HG02610 (cell line): ENCODE data around the gene IVL.

Experiments used
- ATAC-seq: cut with Tn5 transposase; IDR thresholded peaks from one replicate; pipeline ENCODE4 v1.9.1; 2021; ENCODE audit warnings: mild to moderate bottlenecking, moderate library complexity; ENCODE audit not compliant: unreplicated experiment

The IVL gene

DNA sequence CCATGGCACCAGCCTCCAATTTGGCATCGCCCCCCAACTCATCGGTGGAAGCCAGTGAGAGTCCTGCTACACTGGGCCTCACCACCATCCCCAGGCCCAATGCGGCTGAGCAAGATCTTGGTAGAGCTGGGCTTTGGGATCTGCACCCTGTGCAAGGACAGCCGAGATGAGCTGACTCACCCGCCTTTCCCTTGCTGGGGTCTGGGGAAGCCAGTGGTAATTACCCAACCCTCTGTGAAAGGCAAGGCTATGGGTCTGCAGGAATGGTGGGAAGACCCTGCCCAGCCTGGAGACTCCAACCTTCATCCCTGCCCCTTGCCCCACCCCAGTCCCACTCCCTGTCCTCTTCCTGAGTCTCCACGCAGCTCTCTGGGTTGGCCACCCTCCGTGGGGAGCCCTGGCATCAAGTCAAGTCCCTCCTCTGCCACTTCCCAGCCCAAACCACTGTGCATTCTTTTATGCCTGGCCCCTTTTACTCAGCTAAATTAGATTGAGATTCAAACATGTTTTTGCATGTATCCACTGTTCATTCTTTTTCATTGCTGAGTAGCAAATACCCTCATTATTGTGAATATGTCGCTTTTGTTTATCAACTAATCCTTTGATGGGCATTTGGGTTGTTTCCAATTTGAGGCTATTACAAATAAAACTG, 21.5 kb upstream of the IVL start:
- no peak for ATAC-seq

- no peak for ATAC-seq
Observed at GRCh38 chr1:152888126-152888525, 20.2 kb upstream of the IVL start.

DNA sequence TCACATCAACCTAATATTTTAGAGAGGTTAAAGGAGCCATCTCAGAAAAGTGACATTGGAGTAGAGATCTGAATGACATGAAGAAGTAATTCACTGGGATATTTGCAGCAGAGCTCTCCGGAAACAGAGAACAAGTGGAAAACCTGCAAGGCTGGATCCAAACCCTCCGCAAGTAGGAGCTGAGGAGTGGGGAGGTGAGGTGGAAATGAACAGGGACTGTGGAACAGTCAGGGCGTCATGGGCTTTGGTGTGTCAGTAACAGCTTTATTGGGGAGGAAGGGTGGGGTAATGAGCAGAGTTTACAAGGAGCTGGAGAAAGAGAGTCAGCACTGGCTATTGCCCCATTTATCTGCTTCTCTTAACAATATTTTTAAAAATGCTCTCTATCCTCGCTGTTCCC, 9.3 kb upstream of the IVL start:
- no peak for ATAC-seq

DNA sequence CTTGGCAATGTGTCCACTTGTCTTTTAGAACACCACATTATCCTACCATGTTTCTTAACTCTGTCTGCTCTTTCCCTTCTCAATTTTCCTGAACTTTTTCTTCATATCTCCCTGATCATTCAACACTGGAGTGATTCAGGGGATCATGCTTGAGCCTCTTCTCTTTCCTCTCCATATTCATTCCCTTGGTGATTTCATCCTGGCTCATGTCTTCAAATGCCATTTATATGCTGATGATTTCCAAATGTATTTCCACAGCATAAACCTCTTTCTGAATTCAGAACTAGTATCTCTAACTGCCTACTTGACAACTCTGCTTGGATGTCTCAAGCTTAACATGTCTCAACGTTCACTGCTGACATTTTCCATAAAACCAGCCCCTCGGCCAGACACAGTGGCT, 8.5 kb upstream of the IVL start:
- no peak for ATAC-seq

- no peak for ATAC-seq
Observed at GRCh38 chr1:152901631-152902030, 6.7 kb upstream of the IVL start.

DNA sequence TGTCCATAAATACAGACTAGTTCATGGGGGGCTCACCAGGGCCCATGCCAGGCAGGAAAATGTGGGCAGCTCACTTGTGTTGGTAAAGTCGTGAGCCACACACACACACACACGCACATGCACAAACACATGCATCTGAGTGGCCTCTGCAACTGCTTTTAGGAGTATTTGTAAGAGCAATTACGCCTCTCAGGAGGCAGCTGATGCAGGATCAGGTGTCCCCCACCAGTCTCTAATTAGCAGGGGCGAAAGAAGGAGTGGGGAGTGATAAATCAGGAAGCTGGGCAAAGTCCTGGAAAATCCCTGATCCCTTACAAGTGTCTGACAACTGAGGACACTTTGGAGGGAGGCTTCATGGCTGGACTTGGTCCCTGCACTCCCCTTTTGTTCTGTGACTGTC, 5.7 kb upstream of the IVL start:
- no peak for ATAC-seq

GRCh38 chr1:152904688-152905440, 3.5 kb upstream of the IVL start:
- ATAC-seq, result no peak

DNA sequence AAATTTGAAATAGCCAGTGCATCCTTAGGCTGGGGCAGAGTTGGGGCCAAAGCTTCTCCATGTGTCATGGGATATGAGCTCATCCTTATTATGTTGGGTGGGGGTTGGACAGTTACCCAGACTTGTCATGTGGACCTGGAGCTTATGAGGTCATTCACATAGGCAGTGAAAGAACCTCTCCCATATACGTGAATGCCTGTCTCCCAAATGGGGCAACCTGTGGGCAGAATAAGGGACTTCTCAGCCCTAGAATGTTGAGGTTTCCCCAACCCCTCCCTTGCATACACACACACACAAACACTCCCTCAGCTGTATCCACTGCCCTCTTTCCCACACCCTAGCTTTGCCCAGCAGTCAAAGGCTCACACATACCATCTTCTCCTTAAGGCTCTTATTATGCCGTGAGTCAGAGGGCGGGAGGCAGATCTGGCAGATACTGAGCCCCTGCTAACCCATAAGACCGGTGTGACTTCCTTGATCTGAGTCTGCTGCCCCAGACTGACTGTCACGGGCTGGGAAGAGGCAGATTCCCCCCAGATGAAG, 2.3 kb upstream of the IVL start:
- no peak for ATAC-seq

GRCh38 chr1:152909206-152909605, 860 bp downstream of the IVL start:
- ATAC-seq, result no peak

GRCh38 chr1:152912471-152912870, 4.1 kb downstream of the IVL start:
- ATAC-seq, result no peak

GRCh38 chr1:152912900-152913299, 4.6 kb downstream of the IVL start:
- ATAC-seq, result no peak

DNA sequence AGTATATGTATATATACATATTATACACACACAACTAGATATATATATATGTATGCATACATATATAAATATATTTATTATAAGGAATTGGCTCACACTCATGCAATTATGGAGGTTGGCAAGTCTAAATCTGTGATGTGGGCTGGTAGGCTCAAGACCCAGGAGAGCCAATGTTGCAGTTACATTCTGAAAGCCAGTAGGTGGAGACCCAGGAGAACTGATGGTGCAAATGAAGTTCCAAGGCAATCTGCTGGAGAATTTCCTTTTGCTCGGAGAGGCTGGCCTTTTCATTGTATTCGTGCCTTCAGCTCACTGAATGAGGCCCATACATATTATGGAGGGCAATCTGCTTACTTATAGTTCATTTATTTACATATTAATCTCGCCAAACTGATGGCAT, 9.4 kb downstream of the IVL start:
- ATAC-seq, result no peak

DNA sequence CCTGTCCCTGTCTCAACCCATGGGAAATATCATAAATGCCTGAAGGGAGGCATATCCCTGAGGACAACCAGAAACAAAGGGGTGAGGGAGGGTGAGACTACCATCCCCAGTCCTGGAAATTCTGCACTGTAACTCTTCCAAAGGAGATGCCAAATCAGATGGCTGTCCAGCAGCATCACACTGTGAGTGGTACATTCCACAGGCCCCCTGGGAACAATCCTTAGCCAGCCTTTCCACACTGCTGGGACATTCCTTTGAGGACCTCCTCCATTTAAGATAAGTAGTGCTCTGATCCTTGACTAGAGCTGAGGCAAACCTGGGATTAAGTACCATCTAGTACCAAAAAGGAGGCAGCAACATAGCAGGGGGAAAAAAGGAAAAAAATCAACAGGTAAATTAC, 10.7 kb downstream of the IVL start:
- ATAC-seq, result no peak

- ATAC-seq, result no peak
Observed at GRCh38 chr1:152924191-152924590, 15.8 kb downstream of the IVL start.

DNA sequence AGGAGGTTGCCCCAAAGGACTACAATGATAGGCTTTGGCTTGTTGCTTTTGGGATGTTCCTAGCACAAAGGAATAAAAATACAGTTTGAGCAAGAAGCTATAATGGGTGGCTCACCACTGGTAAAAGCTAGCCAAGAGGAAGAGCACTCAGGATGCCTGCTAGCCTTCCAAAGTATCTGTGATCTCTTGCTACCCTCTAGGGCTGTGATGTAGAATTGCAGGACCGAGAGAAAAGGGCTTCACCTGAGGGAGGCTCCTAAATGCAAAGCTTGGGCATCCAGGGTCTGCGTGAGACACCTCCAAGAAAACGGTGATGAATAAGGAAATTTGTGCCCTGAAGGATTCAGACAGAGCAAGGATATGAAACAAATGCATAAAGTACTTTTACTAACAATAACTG, 17.7 kb downstream of the IVL start:
- ATAC-seq, result peak; percentile 65

DNA sequence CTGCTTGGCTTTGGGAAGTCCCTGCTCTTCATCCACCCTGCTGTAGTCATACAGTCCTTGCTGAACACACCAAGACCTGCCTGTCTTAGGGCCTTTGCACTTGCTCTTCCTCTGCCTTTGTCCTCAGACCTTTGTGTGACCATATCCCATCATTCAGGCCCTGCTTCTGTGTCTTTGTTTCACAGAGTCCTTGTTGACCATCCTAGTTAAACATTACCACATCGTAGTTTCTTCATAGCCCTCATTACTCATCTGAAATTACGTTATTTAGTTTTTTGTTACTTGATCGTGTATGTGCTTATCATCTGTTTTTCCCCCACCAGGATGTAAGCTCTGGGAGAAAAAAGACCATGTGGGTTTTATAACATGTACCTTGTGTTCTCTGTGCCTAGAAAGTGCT, 20.3 kb downstream of the IVL start:
- ATAC-seq, result no peak

DNA sequence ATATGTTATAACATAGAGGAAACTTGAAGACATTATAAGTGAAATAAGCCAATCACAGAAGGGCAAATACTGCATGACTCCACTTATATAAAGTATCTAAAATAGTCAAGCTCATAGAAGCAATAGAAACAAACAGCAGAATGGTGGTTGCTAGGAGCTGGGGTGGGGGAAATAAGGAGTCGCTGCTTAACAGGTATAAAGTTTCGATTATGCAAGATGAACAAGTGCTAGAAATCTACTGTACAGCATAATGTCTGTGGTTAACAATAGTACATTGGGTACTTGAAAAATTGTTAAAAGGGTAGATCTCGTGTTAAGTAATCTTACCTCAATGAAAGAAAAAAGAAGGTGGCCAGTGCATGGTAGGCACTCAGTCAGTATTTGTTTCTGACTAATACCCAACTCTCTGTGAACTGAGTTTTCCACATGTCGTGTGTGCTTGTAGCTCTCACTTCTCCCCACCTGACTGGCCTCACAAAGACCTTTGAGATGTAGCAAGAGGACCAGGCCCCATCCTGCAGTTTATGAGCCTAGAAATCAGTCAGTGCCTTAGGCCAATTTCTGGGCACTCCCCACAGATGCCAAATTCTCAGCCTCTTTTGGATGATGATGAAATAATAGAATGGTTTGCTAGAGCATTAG, 23.9 kb downstream of the IVL start:
- no peak for ATAC-seq

- no peak for ATAC-seq
Observed at GRCh38 chr1:152933196-152933595, 24.9 kb downstream of the IVL start.

DNA sequence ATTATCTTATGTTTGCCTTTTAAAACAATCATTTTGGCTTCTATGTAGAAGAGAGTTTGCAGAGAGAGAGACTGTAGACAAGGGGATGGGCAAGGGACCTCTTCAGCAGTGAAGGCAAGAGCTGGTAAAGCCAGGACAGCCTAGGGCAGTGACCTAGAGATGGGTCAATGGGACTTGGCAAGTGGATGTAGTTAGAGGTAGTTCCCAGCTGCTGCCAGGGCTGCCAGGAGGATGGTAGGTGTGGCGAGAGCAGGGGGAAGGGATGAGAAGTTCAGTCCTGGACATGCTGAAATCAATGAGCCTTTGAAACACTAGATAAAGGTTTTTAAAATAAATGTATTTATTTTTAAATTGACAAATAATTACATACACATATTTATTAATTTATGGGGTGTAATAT, 32.3 kb downstream of the IVL start:
- no peak for ATAC-seq

GRCh38 chr1:152941037-152941711, 32.8 kb downstream of the IVL start:
- ATAC-seq, result no peak

DNA sequence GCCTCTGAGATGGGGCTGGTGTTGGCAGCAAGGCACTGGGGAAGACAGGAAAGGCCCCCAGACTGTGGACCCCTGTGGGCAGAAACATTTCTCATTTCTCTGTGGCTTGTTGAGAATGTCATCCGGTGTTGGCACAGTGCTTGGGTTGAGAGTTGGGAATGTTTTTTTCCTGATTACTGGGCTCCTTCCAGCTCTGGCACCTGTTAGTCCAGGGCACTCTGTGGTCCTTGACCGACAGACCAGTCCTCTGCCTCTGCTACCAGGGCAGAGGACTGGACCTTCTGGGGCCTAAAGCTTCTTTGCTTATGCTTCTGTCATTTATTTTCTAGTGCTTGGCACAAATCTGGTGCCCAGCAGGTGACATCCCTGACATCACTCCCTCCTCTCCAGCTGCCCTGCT, 33.8 kb downstream of the IVL start:
- ATAC-seq, result no peak
